Raji (cell line): ENCODE measurements around the gene FAF1.

ENCODE experiments used
- POLR2A ChIP-seq: IDR thresholded peaks from 2 replicates; pipeline ENCODE4 v1.6.1; 2011; ENCODE audit warnings: low read depth, low read length, control low read depth; ENCODE audit not compliant: insufficient read depth

FAF1 gene

DNA sequence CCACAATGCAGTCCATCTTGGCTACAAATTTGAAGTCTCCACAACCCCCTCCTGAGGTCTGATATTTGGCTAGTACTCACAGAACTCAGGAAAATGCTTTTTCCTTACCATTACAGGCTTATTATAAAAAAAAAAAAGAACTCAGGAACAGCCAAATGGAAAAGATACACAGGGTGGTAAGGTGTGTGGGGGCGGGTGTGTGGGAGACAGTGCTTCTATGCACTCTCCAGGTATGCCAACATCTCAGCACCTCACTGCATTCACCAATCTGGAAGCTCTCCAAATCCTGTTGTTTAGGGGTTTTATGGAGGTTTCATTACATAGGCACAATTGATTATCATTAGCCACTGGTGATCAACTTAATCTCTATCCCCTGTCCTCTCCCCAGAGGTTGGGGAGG is 126.9 kb downstream of the FAF1 start:
- TF ChIP-seq POLR2A: no peak

DNA sequence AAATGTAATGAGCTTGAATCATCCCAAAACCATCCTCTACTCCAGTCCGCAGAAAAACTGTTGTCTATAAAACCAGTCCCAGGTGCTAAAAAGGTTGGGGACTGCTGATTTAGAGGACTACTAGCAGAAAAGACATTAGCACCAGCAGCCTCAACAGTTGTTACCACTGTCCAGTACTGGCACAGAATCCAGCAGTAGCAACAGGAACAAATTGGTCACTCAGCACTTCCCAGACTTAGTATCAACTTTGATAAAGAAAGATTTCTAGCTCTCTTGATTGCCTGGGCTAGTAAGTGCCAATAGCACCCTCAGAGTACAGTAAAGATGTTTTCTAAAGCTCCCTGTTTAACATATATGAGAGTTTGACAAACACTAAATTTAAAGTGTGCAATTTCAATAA is 127.9 kb downstream of the FAF1 start:
- no peak for TF ChIP-seq POLR2A

DNA sequence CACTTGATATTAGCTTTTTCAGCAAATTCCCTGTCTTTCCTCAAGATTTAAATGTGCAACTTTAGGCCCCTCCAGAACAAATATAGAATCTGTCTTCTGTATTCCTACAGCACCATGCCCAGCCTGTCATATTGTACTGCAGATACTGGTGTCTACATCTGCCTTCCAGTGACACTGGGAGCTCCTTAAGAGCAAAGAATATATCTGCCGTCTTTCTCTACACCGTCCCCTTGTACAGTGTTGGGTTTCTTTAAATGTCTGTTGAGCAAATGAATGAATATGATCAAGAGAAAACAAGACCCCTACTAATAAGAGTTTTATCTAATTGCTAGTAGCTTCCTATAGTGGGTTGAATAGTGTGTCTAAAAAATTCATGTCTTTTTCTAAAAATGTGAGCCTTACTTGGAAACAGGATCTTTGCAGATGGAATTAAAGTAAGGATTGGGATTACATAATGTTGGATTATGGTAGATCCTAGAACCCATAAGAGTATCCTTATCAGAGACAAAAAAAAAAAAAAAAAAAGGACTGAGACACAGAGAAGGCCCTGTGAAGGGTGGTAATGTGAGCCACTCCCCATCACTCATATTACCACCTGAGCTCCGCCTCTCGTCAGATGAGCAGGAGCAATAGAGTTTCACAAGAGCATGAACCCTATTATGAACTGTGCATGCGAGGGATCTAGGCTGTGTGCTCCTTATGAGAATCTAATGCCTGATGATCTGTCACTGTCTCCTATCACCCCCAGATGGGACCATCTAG is 128.6 kb downstream of the FAF1 start:
- no peak for TF ChIP-seq POLR2A

DNA sequence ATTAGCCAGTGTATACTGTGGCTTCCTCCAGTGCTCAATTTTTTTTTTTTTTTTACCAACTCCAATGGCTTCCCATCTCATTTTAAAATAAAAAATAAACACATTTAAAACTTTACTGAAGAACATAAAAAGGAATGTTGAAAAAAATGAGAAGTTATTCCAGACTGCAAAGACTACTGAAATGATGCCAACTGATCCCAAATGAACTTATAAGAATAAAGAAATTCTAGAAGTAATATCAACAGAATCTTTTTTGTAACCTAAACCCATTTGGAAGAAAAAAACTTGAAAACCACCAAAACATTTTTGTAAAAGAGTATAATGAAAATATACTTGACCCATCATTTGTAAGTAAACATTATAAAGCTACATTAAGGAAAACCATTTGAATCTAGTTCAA is 129.4 kb downstream of the FAF1 start:
- no peak for TF ChIP-seq POLR2A

DNA sequence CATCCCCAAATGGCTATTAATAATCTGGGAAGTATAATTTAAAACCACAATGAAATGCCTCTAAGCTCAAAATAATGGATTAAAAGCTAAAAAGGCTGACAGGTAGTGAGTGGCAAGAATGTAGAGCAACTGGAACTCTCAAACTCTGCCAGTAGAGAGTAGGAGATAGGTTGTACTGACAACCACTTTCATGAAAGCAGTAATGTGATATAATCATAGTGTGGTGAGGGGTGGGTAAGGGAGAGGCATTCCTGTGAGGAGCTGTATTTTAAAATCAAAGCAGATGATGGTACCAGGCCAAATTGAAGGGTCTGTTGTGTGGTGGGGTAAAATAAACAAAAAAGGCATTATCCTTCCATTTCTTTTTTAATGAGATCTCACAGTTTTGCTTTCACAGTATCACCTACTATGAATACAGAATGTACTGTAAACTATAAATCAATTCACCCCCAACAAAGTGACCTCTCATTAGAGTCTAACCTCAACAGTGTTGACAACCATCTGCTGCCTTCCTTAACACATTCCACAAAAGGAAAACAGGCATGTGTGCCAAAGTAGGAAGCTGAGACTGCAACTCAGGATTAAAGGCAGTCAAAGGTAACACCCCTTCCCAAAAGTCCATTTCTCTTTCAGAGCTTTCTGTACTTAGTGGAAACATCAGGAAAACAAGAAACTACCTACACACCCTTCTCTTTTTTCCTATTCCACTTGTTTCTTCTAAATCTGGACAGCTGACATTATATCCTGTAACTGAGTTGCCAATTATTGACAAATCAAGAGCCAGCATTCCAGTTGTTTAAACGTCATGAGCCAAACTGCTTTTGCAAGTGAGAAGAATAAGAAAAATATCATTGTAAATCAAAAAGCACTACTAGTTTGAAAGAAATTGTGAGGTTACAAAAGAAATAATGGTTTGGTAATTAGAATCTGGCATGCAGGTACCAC is 130.8 kb downstream of the FAF1 start:
- TF ChIP-seq POLR2A: no peak

DNA sequence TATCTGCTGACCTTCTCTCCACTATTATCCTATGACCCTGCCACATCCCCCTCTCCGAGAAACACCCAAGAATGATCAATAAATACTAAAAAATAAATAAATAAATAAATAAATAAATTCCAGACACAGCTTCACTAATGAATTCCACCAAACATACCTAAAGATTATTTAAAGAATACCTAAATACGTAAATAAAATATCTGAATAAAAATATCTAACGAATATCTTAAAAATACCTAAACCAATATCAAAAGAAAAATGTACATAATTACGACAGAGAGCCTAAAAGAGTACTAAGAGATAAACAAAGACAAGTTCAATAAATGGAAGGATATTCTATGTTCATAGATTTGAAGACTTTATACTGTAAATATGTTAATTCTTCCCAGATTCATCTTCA is 132.5 kb downstream of the FAF1 start:
- TF ChIP-seq POLR2A: no peak

DNA sequence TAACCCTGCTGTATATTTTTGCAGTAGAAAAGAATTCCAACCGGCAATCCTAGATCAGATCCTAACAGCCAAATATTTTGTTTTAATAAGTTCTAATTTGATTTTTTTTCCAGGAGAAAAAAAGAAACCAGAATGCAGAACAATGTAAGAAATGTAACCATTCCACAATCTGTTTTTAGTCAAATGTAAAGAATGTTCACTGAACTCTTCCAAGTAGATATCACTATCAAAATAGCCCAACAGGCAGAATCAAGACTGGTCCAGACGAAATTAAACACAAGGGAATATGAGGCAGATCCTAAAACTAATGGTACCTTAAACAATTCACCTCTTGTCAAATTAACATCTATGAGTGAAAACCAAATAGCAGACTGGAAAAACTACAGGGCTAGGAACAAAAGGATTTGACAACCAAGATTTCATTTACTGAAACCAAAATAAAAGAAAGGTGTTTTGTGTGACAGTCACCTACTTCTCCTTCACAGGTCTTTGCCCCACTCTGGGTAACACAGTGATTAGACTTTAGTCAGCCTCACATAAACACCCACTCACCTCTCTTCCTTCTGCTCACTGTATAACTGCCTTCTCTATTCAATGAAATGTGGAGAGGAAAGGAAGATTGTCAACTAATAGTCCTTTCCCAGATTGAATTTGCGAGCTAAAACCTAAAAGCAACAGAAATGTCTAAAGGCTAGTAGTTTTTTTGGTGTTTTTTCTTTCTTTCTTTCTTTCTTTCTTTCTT is 137.9 kb downstream of the FAF1 start:
- TF ChIP-seq POLR2A: no peak

DNA sequence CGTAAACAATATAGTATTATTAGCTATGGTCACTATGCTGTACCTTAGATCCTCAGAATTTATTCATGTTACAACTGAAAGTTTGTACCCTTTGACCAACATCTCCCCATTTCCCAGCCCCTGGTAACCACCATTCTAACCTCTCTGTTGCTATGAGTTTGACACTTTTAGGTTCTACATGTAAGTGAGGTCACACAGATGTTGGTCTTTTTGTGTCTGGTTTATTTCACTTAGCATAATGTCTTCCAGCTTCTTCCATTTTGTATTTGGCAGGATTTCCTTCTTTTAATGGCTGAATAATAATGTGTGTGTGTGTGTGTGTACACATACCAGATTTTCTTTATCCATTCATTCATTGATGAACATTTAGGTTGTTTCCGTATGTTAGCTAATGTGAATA is 139.5 kb downstream of the FAF1 start:
- no peak for TF ChIP-seq POLR2A

DNA sequence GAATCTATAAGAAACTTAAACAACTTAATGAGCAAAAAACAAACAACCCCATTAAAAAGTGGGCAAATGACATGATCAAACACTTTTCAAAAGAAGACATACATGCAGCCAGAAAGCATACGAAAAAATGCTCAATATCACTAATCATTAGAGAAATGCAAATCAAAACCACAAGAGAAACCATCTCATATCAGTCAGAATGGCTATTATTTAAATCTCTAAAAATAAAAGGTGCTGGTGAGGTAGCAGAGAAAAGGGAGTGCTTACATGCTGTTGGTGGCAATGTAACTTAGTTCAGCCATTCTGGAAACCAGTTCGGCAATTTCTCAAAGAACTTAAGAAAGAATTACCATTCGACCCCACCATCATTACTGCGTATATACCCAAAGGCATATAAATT is 147.7 kb downstream of the FAF1 start:
- TF ChIP-seq POLR2A: no peak

DNA sequence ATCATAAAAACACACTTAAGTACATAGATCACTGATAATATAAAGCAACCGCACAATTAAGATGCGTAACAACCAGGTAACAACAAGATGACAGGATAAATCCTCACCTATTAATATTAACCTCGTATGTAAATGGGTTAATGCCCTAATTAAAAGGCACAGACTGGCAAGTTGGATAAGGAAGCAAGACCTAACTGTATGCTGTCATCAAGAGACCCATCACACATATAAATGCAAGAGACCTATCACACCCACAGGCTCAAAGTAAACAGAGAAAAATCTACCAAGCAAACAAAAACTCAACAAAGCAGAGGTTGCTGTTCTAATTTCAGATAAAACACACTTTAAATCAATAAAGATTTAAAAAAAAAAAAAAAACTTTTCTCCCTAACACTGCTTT is 151.8 kb downstream of the FAF1 start:
- no peak for TF ChIP-seq POLR2A

DNA sequence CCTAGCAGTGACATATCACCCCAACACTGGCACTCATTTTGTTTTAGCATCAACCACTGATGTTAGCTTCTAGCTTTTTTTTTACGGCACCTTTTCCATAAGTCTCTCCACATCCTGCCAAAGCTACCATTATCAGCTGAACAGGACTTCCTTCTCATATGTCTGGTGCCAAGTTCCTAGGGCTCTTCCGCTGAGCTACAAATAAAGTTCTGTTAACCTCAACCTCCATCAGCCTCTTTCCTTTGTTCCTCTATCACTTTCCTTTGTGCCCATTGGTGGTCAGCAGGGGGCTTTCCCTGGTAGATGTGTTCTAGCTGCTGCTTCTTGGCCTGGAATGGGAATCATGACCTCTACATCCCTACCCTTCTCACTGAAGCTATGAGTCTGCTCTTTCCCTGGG is 163.8 kb downstream of the FAF1 start:
- TF ChIP-seq POLR2A: no peak

DNA sequence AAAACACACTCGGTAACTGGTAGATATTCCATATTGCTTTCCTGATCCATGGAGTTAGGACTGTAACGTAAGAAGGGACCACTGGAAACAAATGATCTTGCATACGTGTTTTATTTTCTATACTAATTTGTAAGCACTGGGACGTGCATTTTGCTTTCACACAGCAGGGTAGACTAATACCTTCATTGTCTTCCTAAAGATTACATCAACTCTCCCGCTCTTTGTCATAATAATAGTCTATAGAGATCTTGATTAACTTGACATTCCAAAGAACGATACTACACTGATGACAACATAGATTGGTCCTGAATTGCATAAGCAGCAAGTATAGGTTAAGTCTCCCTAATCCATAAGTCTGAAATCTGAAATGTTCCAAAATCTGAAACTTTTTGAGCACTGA is 166.5 kb downstream of the FAF1 start:
- no peak for TF ChIP-seq POLR2A

DNA sequence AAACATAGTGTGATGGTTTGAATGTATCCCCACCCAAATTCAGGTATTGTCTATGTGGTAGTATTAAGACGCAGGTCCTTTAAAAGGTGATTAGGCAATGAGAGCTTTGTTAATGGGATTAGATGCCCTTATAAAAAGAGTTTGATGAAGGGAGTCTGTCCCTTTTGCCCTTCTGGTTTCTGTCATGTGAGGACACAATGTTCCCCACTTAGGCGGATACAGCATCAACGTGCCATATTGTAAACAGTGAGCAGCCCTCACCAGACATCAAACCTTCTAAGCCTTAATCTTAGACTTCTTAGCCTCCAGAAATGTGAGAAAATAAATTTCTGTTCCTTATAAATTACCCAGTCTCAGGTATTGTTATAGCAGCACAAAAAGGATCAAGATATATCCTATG is 172.8 kb downstream of the FAF1 start:
- TF ChIP-seq POLR2A: no peak

DNA sequence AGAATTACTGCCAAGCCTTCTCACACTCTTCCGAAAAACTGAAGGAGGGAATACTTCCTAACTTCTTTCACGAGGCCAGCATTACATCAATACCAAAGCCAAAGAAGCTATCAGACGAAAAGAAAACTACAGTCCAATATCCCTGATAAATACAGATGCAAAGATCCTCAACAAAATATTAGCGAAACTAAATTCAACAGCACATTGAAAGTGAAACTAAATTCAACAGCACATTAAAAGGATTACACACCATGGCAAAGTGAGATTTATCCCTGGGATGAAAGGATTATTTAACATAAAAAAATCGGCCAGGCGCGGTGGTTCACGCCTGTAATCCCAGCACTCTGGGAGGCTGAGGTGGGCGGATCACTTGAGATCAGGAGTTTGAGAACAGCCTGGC is 176.8 kb downstream of the FAF1 start:
- TF ChIP-seq POLR2A: no peak

DNA sequence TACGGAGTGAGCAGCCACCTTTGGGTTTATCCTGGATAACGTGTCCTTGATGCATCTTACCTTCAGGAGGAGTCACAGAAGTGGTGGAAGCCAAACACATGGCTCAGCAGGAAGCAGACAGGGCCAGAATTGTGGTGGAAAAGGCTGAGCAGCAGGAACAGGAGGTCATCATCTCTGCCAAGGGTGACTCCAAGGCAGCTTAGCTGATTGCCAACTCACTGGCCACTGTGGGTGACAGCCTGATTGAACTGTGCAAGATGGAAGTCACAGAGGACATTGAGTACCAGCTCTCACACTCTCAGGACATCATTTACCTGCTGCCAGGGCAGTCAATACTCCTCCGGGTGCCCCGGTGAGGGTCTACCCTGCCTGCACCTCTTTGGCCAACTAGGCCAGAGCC is 179.3 kb downstream of the FAF1 start:
- no peak for TF ChIP-seq POLR2A
